ENCODE results near the gene ZBTB24.
"Not testable (repeated sequence)": the region's sequence is repeated elsewhere in the genome, so short reads cannot be mapped to it uniquely, and the experiment has no call there.

The ZBTB24 gene

GRCh38 chr6:109467696-109468095 is 15.3 kb downstream of the ZBTB24 start:
- DNase-seq = no peak

GRCh38 chr6:109466212-109466923 is 16.7 kb downstream of the ZBTB24 start:
- no peak for DNase-seq

- no peak for DNase-seq
Measured at GRCh38 chr6:109465772-109466171, 17.2 kb downstream of the ZBTB24 start.

GRCh38 chr6:109461733-109462526 is 21.1 kb downstream of the ZBTB24 start:
- no peak for DNase-seq

- not testable (repeated sequence) for DNase-seq
Measured at GRCh38 chr6:109461205-109461604, 21.8 kb downstream of the ZBTB24 start.

GRCh38 chr6:109460161-109460829 is 22.7 kb downstream of the ZBTB24 start:
- DNase-seq = no peak

- peak; percentile 74 for DNase-seq
Measured at GRCh38 chr6:109458774-109459531, 24.1 kb downstream of the ZBTB24 start.

GRCh38 chr6:109457562-109457996 is 25.4 kb downstream of the ZBTB24 start:
- no peak for DNase-seq

GRCh38 chr6:109456710-109457561 is 26.1 kb downstream of the ZBTB24 start:
- no peak for DNase-seq

- no peak for DNase-seq
Measured at GRCh38 chr6:109456111-109456583, 26.9 kb downstream of the ZBTB24 start.

GRCh38 chr6:109455437-109456110 is 27.4 kb downstream of the ZBTB24 start, which contains the start of gene MICAL1:
MICAL1 (minus strand) TSS chr6:109455772; CDS start chr6:109454196, 1,576 bp downstream.
- DNase-seq = peak; percentile 91

GRCh38 chr6:109454496-109455436 is 28.3 kb downstream of the ZBTB24 start:
- peak; percentile 88 for DNase-seq

- no peak for DNase-seq
Measured at GRCh38 chr6:109453594-109454495, 29.2 kb downstream of the ZBTB24 start.

GRCh38 chr6:109453156-109453555 is 29.9 kb downstream of the ZBTB24 start:
- no peak for DNase-seq

GRCh38 chr6:109452181-109452580 is 30.8 kb downstream of the ZBTB24 start:
- no peak for DNase-seq

- no peak for DNase-seq
Measured at GRCh38 chr6:109451376-109451775, 31.6 kb downstream of the ZBTB24 start.

- DNase-seq = no peak
Measured at GRCh38 chr6:109450801-109451200, 32.2 kb downstream of the ZBTB24 start.

- peak; percentile 68 for DNase-seq
Measured at GRCh38 chr6:109449795-109450673, 33.0 kb downstream of the ZBTB24 start.

Data from activated effector memory CD4-positive, alpha-beta T cell treated with anti-CD3 and anti-CD28 coated beads, Interleukin-2, amount 50 U/mL, for 16 hours (primary cell).